8988T (cell line): ENCODE results near the gene BOLA1.

Experiments used
- DNase-seq: peaks from one replicate; pipeline ENCODE4 v3.0.0; 2011

BOLA1 gene

DNA sequence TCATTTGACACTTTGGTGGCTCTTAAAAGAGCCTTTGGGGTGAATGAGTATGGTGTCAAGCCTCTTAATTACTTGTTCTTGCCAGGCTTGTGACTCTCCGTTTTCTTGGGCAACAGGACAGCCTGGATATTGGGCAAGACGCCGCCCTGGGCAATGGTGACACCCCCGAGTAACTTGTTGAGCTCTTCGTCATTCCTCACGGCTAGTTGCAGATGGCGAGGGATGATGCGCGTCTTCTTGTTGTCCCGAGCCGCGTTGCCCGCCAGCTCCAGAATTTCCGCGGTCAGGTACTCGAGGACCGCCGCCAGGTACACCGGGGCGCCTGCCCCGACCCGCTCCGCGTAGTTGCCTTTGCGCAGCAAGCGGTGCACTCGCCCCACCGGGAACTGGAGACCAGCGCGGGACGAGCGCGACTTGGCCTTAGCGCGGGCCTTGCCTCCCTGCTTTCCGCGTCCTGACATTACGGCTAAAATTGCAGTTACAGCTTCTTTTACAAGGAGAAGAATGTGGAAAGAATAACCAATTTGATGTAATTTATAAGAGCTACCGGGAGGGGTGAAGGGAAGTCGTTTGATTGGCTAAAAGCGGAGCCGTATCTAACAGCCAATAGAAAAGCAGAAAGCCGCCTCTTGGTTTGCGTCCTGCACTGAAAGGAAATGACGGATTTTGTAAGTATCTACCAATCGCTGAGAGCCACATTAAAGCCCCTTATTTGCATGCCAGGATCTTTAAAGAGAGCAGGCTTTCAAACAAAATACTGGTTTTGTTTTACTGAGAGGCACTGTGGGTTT lies 11.7 kb upstream of the BOLA1 start:
- no peak for DNase-seq

DNA sequence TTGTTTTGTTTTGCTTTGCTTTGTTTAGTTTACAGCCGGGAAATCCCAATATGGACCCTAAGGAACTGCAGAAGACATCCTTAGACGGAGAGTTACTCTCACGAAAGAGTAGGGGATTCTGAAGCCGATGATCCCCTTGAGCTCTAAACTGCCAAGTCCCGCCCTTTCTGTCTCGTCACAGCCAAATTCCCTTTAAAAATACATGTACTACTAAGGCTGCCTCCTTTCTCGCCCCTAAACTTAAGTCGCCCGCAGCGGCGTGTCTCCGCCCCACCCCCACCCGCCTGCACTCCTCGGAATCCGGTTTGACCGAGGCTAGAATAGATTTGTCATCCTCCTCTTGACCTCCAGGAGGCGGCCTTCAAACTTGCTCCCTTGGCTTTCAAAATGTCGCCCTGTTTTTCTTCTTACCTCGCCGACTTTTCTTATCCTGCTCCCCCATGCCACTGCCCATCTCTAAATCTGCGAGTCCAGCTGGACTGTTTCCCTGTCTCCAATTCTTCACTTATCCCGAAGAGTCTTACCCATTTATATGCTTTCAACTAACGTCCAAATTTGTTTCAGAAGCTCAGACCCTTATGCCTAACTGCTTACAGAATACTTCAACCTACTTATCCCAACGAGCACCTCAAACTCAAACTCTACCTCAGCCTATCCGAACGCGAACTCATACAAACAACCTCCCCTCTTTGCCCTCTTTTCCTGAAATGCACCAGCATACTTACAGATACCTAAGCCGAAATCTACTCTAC lies 10.9 kb upstream of the BOLA1 start:
- DNase-seq, result no peak

DNA sequence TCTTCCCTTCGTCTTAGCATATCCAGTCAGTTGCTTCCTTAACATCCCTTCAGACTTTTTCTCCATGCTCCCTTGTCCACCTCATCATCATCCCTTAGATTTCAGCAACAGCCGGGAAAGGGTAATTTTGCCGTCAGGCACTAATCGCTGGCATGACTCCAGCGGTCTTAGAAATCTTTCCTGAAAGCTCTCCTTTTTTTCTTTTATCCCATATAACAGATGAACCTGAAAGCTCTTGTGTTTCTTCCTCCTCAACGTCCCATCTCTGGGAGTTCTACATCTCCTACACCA lies 10.4 kb upstream of the BOLA1 start:
- DNase-seq, result no peak

DNA sequence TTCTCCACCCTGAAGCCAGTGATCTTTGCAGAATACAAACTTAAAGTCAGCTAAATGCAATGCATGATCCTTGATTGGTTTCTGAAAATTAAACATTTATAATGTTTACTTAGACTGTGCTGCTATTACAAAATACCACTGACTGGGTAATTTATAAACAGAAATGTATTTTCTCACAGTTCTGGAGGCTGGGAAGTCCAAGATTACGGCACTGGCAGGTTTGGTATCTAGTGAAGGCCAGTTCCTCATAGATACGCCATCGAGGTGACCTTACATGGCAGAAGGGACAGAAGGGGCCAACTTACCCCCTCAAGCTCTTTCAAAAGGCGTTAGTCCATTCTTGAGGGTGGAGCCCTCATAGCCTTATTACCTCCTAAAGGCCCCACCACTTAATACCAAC lies 2.8 kb upstream of the BOLA1 start:
- no peak for DNase-seq

DNA sequence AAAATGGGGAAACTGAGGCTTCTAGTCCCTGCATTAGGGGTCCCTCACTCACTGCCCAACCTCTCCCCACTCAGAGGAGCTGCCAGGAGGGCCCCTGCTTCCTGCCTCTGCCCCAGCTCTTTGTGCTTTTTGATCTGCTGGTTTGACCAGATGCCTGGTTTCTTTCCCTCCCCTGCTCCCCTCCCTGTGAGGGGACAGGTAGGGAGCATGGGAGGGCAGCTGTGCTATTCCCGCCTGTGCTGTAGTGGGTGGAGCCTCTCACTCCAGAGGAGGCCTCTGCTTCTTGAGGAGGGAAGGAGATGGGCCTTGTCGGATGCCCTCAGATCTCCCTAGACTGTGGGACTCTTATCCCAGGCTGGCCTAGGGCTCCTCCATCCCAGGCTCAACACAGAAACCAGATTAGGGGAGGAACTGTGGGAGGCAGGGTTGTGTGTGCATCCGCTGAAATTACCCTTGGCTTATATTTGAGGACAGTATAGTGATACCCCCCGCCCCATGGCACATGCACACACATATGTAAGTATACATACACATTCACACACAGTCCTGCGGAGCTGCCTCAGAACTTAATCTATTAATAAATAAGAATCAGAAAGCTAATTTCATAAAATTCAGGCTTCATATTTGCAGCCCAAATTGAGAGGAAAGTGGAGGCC lies 4.6 kb downstream of the BOLA1 start:
- DNase-seq, result no peak

DNA sequence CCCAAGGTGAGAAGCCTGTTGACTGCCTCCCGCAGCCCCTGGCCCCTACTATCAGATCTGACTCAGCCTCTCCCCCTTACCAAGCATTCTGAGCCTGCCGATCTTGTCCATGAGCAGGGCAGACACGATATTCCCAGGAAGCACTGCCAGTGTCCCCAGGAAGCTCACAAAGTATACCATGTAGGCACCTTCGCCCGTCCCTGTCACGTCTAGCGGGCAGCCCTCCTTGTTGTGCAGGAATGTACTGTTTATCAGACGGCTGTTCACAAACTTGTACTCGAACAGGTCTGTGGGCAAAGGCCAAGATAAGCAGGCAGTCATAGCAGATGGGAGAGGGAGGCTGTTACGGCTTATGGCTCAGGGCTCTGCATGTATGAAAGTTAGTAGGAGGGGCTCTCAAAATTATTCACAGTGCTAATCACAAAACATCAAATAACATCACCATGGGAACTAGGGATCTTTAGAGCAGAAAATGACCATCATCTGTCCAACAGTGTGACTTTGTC lies 7.3 kb downstream of the BOLA1 start:
- DNase-seq, result no peak

DNA sequence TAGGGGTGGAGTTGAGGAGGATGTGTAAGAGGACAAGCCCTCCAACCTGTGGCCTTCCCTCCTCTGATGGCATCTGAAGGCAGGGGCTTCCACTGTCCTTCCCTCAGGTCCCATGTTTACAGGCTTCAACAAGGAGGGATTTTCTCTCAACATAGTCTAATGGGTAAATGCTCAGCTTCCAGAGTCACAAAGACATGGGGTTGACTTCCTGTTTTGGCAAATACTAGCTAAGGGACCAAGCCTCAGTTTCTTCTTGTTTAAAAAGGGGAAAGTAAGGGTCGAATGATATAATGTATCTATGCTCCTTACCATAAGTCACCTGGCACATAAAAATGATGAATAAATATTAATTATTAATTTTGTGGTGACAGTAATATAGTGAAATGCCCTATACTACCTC lies 15.2 kb downstream of the BOLA1 start:
- no peak for DNase-seq

DNA sequence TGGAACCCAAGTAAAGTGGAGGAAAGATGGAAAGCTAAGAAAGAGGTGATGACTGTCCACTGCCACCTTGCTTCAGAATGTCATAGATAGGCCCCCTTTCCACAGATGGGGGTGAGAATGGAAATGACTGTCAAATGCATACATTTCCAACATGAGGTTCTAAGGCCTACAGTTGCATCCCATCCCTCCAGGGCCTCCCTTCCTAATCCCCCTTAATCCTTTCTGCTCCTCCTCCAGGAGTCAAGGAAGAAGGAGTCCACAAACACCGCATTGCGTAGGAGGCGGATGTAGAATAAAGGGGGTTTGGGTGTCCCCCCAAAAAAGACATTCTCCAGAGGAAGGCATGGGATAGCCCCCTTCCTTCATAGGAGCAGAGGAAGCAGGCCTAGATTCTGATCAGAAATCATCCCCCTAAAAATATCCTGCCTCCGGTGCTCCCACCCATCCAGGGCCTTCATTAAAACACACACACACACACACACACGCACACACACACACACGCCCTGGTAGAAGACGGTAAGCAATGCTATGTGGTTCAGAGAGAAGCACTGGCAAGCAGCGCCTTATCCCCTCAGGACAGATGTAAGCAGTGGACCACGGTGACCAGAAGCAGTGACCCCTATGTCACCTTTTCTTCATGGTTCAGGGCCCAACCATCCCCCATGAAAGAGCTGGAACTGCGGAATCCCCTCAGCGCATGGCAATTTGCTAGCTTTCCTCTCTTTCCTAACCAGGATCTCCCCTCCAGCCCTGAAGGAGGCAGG lies 16.2 kb downstream of the BOLA1 start:
- DNase-seq, result no peak

DNA sequence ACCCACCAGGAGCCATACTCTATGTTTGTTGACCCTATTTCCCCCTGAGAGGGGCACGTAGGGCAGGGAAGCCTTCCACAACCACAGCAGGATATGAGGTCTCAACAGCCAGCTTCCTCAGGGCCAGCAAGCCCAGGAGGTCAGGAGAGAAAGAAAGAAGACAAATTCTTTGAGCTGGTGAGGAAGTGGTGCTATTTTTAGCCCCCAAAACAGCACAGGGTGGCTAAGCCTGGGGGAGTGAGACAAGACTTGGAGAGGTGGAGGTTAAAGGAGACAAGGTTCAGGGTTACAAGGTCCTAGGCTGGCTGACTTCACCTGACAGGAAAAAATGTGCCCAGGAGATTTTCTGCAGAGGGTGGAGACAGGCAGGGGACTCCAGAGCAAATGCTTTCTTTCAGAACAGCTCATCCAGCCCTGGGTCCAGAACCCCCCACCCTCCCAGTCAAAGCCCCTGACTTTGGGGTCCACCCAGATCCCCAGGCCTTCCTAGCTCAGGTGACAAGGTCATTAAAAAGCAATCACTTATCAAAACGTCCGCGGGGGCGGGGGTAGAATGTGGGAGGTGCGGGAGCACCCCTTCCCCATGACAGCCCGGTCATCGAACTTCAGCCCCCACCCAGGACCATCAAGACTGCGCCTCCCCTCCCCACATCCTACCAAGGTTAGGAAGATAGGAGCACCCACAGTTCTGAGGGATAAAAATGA lies 17.0 kb downstream of the BOLA1 start:
- no peak for DNase-seq

DNA sequence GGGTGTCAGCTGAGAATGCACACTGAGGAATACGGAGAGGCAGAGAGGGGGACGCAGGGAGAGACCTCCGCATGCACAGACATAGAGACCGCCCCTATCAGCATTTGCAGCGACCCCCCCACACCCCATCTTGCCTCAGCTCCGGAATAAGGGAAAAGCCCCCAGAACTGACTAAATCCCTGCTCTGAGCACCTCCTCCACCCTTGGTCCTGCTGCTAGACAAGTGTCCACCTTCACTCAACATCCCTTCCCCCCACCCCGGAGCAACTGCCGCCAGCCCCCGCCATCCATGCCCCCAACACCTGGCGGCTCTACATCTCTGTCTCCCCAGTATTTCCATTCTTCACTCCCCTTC lies 17.5 kb downstream of the BOLA1 start:
- no peak for DNase-seq

DNA sequence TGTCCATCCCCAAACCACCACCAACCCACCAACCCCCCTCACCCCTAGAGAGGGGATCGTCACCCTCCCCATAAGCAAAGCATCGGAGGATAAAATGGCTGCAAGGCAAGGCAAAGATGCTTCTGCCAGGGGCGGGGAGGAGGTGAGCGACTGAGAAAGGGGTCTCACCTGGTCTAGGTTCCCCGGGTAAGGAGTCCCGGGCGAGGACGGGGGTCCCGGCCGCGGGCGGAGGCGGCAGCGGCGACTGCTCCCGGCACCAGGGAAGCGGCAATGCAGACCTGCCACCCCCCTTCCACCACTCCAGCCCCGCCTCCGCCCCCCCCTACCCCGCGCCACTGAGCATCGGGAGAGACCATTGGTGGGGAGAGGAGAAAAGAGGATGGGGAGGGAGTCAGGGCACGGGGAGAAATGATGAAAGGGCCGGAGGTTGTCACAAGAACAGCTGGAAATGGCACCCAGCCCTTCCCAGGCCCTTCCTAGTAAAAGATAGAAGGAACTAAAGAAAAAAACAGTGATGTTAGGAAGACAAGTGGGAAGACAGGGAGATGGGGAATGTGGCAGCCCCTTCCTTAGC lies 18.3 kb downstream of the BOLA1 start, which contains the start of gene SV2A:
Gene SV2A (minus strand): TSS at position 274 of the 574 bp plus-strand sequence. CDS start 4,004 bp downstream, outside the sequence.
- DNase-seq, result no peak

DNA sequence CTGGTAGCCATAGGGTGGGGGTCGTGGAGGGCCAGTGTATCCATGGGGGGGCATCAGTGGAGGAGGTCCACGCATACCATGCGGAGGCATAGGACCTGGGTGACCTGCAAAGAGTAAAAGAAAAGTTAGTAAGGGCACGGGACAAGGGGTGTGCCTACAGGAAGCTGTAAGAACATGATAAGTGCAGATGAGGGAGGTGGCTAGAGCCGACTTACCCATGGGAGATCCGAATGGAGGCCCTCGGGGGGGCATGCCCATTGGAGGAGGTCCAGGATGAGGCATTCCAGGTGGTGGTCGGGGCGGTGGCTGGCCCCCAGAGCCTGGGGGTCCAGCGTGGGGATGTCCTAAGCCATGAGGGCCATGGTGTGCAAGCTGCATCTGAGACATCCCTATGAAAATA lies 24.3 kb downstream of the BOLA1 start:
- no peak for DNase-seq

DNA sequence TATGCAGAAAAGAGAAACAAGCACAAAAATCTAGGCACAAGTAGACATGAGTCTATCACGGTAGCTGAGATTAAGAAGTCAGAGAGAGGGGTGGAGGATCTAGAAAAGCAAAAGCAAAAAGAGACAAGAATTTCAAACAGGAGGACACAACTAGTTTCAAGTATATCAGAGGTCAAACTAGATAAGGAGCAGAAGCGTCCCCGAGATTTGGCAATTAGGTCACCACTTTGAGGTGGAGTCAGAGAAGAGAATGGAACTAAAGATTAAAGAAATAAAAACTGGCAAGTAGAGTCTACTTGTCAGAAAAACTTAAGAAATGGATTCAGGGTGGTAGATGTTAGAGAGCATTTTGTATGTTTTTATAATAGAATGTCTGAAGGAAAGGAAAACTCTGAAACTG lies 26.0 kb downstream of the BOLA1 start:
- DNase-seq, result no peak

DNA sequence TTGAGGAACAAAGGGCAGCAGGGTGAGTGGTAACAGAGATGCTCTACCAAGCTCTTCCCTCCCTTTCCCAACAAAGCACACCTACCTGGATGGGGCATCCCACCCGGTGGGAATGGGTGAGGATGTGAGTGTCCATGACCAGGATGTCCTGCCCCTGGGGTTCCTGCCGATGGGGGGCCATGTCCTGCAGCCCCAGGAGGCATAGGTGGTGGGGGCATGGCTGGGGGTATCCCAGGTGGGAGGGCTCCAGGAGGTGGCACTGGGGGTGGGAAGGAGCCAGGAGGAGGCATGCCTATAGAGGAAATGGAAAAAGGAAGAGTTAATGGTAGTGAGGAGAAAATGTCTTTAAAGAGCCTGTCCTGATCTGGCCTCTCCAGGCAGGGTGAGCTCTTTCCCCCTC lies 26.4 kb downstream of the BOLA1 start:
- no peak for DNase-seq

DNA sequence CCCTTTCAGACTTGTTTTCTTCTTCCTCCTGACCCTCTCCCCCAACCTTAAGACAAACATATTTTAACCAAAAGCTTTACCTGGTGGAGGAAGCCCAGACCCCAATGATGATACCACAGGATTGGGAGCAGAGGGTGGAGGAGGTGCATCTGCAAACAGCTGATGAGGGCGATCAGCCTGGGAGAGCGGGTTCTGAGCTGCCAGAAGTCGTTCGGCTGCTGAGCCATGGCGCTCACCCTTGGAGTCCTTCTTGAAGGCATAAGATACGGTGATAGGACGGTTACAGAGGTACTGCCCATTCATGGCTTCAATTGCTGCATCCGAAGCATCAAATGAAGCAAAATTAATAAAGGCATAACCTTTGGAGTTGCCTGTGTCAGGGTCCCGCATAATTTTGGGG lies 26.9 kb downstream of the BOLA1 start:
- DNase-seq, result no peak

DNA sequence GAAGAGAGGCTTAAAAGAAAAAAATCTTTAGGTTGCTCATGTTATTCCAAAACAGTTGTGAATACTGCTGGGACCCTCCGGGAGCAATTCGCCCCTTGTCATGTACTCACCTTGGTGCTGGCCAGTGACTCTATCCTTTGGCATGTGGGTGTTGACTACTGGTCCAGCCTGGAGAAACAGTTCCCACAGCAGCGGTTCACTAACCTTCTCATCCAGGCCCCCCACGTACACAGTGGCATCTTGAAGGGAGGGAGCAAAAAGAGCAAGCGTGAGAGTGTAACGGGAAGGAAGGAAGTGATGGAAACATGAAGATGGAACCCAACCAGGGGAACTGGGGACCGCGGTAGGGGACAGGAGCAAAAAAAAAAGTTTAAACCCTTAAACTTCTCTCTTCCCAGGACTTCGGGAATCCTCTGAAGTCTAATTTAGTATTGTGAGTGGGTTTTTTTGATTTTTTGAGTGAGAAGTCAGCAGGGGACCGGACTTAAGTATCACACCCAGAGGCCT lies 27.7 kb downstream of the BOLA1 start:
- DNase-seq, result no peak

DNA sequence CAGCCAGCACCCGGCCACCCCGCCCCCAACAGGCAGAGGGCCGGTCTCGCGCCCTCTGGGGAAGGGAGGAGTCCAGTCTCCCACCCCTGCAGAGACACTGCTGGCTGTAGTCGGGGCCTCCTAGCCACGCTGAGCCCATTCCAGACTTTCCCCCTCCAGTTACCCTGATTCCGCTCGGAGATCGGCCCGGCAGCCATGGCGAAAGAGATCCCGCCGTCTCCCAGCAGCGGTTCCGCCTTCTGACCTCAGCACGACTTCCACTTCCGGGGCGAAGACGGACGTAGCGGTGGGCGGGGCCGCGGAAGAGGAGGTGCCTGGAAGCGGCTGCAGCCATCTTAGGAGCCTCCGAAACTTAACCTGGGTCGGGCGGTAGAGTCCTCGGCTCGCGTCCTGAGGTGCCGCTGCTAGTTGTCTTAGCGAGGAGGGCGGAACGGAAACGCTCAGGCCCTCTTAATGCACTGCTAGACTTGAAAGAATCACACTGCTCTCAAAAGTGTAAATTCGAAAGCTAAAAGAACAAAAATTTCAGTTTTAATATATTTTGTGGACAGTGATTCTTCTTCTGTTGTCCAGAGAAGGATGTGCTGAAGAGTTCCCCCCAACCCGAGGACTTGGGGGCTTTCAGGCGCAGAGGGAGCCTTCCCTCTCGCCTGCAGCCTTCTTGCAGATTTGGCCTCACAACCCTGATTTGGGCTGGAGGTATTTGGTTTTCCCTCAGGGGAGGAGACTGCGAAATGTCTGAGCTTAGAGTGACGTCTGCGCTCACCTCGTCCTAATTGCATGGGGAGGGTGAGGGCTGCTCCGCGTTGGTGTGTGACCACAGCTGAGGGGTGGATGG lies 28.4 kb downstream of the BOLA1 start, which contains the start of gene SF3B4:
Gene SF3B4 (minus strand): TSS at position 241 of the 838 bp plus-strand sequence. CDS start 44 bp downstream, at position 197.
- DNase-seq, result peak; percentile 66

DNA sequence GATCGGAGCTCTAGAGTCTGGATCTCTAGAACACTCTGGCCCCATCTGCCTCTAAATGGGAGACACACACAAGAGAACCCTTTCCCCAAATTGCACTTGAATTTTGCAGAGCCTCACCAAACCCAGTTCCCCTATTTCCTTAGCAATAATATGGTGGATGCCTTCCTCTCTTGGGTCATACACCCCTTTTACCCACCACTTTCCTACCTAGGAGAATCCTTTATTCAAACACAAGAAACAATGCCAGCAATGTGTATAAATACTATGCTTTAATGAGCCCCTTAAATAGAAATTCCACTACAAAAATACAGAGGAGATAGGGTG lies 29.0 kb downstream of the BOLA1 start:
- no peak for DNase-seq

DNA sequence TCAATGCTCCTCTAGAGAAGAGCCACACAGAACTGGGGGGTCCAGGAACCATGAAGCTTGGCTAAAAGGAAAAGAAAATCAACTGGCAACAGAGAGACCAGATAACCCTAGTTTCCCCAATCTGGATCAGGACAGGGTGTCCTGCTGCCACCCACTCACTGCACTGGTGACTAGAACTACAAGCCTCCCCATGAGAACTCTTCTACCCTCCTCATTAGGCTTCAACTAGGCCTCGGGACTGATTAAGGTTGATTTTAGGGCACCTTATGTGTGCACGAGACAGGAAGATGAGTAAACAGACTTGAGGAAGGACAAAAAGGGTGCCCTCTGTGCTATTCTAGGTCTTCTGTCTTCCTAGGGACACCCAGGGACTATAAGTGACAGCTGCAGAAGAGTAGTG lies 30.5 kb downstream of the BOLA1 start:
- DNase-seq, result no peak

DNA sequence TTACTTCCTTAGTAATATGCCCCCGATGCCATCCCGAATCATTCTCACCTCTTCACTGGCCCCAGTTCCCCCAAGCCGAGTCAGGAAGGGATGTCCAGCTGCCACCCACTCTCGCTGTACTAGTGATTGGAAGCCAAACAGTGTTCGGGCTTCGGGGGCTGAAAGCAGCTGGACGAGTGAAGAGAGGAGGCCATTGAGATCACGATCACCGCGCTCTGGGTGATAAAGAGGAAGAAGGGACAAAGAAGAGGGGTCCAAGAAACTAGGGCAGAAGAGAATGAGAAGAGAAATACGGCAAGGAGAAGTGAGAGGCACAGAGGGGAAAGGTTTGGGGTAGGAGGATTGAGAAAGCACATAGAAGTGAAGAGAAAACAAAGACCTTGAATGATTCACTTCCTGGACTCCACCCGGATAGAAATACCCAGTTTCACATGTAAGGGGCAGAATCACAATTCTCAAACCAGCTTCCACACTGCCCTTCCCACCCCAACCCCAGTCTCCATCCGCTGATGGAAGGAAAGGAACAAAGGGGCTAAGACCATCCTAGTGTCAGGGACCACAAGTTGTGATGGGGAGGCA lies 31.9 kb downstream of the BOLA1 start:
- DNase-seq, result no peak

DNA sequence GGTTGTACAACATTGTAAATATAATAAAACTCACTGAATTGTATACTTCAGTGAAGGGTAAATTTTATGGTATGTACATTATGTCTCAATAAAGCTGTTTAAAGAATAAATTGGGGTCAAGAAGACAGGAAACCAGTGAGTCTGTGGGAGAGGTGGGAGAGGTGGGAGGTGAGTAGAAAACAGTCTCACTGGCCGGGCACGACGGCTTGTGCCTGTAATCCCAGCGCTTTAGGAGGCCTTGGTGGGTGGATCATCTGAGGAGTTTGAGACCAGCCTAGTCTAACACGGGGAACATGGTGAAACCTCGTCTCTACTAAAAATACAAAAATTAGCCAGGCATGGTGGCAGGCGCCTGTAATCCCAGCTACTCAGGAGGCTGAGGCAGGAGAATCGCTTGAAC lies 33.1 kb downstream of the BOLA1 start:
- DNase-seq, result no peak
